Measurements from ENCODE around the gene SIPA1L2. TPM values are rescaled to one million over a fixed set of nuclear protein-coding genes. Genes with fewer than 3 reads are reported as not detected.
"Not testable (repeated sequence)": the region's sequence is repeated elsewhere in the genome, so short reads cannot be mapped to it uniquely, and the experiment has no call there.

The SIPA1L2 gene
- polyA plus RNA-seq, 4 donors, result 30.4 to 40.9 (median 34.6) TPM

DNA sequence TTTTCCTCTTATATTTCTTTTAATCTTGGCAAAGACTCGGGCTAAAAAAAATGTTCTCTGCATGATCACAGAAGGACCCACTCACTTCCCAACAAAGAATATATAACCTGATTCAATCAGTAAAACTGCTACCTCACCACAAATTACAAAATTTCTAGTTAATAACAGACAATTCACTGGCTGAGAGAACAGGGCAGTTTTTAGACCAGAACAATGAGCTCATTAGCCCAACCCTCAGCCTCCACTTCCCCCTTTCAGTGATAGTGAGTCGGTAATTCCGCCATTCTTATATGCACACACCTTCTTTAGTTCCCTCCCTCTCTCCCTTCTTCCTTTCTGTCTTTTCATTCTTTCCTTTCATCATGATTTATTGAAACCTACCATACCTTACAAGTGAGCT is 8.9 kb downstream of the SIPA1L2 start:
- DNase-seq (ENCODE audit: low read depth in 4 of 4, low spot score in 3 of 4), result no peak

DNA sequence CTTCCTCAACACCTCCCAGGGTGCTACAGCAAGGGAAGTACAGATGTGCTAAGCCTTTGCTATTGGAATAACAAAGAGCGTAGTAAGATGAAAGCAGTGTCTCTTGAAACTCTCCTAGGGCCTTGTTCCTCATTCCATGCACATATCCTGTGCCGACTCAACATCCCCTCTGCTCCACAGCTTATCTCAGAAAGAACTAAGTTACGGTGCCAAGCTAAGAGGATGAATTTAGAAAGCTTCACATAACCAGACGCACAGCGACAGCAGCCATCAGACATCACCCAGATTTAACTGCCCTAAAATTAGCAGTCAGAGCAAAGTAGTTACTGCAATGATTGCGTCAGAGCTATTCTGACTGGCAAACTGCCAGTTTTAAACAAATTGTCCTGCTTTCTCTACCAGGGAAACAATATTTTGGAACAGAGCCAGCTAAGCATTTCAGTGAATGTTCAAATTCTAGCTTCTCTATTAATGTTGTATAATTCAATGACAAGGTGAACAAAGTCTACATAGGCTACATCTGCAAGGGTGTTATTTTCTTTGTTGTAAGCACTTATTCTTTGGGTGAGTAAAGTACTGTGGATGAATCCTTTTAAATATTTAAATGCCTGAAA is 9.5 kb downstream of the SIPA1L2 start:
- DNase-seq (ENCODE audit: low read depth in 4 of 4, low spot score in 3 of 4), result peak in 2 of 4 donors; percentile 68 to 73

DNA sequence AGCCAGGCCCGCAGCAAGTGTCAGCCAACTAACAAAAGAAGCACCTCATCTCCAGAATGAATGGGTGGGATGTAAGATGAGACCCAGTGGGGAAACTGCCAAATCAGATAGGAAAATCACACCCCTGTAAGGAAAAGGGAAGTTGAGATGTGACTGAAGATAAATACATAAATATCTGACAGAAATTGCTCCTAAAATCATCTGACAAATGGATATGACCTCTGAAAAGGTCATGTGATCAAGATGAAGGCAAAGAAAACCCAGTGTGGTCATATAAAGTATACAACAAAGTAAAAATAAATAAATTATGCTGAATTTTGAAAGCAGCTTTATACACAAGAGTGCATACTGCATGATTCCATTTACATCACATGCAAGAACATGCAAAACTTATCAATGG is 12.7 kb downstream of the SIPA1L2 start:
- no peak for DNase-seq (ENCODE audit: low read depth in 4 of 4, low spot score in 3 of 4)

DNA sequence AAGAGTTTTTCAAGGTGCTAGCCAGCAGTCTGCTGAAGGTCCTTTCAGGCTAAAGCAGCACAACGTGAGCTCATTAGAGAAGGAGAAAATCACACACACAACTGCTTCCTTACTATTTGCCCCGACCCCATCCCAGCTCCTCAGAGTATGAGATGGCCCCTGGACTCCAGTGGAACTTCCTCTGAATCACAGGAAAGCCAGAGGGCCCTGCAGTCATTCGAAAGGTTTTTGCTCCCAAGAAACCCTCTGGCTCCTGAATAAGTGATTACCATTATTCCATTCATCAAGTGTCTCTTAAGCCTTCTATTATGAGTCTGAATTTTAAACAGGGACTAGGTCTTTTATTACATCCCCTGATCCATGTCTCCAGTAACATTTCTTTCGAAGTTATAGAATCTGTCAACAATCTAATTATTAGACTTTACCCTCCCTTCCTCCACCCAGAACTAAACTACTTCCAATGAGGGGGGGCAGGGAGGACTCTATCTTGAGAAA is 14.6 kb downstream of the SIPA1L2 start:
- no peak for DNase-seq (ENCODE audit: low read depth in 4 of 4, low spot score in 3 of 4)

DNA sequence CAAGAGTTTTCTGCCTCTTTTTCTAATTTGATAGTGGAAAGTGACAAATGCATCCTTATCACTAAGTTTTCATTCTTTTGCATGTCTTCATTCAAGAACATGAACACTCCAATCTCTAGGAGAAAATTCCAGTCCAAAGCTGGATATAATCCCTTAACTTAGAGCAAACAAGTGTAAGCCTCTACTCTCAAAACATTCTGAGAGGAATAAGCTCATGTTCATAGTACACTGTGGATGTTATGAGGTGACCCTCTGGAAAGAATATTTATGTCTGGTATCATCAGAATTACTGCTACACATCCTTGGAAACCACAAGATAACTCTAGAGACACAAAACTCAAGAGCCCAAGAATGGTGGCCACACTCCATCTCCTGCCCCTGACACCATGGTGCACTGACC is 15.1 kb downstream of the SIPA1L2 start:
- DNase-seq (ENCODE audit: low read depth in 4 of 4, low spot score in 3 of 4), result no peak

DNA sequence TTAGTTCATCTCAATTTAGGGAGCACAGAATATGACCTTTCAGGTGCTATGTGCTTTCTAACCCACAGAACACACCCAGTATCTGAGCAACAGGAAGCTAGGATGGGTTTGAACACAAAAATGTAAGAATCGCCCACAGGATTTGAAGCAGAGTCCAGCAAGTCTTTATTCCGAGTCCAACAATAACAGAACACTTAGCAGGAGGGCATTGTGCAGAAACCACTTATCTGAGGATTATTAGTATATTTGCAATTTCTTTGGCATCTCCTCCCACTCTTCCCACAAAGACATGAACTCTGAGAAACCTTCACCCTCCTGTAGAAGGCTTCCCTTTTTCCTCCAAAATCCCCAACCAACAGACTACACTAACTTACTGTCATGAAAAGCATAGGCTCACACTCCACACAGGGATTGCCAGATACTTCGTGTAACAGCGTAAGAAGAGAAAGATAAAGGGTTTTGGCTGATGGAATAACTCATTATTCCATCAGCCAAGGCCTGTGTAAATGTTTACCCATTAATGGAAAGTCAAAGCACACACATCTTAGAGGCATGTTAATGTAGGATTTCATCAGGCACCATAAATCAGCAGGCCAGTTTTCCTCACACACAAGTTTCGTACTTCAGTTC is 16.1 kb downstream of the SIPA1L2 start:
- no peak for DNase-seq (ENCODE audit: low read depth in 4 of 4, low spot score in 3 of 4)

DNA sequence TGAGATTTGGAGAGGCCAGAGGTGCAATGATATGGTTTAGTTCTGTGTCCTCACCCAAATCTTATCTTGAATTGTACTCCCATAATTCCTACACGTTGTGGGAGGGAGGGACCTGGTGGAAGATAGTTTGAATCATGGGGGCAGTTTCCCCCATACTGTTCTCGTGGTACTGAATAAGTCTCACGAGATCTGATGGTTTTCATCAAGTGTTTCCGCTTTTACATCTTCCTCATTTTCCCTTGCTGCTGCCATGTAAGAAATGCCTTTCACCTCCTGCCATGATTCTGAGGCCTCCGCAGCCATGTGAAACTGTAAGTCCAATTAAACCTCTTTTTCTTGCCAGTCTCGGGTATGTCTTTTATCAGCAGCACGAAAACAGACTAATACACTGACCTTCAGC is 17.1 kb downstream of the SIPA1L2 start:
- not testable (repeated sequence) for DNase-seq (ENCODE audit: low read depth in 4 of 4, low spot score in 3 of 4)

DNA sequence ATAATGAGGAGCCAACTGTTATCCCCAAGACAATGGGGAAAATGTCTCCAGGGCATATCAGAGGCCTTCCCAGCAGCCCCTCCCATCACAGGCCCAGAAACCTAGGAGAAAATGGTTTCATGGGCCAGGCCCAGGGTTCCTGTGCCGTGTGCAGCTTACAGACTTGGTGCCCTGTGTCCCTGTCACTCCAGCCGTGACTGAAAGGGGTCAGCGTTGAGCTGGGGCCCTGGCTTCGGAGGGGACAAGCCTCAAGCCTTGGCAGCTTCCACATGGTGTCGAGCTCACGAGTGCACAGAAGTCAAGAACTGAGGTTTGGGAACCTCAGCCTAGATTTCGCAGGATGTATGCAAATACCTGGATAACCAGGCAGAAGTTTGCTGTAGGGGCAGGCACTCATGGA is 18.1 kb downstream of the SIPA1L2 start:
- no peak for DNase-seq (ENCODE audit: low read depth in 4 of 4, low spot score in 3 of 4)

DNA sequence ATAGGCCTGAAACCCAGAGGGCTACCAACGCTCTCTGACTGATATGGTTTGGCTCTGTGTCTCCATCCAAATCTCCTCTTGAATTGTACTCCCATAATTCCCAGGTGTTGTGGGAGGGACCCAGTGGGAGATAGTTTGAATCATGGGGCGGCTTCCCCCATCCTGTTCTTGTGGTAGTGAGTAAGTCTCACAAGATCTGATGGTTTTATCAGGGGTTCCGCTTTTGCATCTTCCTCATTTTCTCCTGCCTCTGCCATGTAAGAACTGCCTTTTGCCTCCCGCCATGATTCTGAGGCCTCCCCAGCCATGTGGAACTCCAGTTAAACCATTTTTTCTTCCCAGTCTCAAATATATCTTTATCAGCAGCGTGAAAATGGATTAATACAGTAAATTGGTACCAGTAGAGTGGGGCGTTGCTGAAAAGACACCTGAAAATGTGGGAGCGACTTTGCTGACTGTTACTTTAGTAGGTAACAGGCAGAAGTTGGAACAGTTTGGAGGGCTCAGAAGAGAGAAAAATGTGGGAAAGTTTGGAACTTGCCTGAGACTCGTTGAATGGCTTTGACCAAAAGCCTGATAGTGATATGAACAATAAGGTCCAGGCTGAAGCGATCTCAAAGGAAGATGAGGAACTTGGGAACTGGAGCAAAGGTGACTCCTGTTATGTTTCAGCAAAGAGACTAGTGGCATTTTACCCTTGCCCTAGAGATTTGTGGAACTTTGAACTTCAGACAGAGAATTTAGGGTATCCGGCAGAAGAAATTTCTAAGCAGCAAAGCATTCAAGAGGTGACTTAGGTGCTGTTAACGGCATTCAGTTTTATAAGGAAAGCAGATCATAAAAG is 18.8 kb downstream of the SIPA1L2 start:
- DNase-seq (ENCODE audit: low read depth in 4 of 4, low spot score in 3 of 4), result not testable (repeated sequence)

DNA sequence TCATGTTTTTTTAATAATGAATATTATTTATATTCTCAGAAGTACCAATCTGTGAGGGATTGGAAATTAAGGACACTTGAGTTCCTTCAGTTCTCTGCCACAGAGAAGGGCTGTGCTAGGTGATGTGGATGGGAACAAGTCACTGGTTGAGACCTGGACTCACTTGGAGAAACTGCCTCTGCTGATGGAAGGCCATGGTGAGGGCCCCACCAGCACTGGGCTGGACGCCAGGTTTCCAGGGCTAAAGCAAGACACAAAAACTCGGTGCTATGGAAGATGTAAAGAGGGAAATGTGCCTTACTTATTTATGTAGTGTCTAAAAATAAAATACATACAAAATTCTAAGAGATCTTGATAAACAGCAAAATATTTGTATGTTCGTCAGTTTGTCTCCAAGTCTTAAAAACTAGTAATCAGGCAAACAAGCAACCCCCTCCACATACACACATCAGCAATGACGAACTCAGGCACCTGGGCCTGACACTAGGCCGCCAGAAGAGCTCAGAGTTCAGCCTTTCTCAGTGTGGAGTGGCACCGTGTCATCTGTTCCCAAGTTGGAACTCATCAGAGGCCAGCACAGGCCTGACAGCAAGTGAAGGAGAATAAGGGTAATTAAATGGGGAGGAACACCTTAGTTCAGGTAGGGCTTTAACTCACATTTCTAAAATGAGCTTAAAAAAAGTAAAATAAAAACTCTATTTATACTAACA is 19.6 kb downstream of the SIPA1L2 start:
- DNase-seq (ENCODE audit: low read depth in 4 of 4, low spot score in 3 of 4), result no peak

DNA sequence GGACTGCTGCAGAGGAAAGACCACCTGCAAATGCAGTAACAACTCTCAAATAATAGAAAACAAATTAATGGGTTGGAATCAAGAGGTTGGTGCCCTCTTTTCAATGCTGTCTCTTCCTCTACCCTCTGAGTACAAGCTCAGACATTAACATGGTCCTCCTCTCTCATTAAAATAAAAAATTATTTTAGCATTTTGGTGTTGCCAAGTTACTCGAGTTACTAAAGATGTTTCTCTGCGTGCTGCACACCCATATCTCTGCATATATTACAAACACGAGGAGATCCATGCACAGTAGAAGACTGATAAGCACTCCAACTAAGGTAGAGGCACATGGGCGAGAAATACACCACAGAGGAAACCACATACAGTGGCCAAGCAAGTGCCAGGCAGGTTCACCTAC is 21.5 kb downstream of the SIPA1L2 start:
- DNase-seq (ENCODE audit: low read depth in 4 of 4, low spot score in 3 of 4), result no peak

DNA sequence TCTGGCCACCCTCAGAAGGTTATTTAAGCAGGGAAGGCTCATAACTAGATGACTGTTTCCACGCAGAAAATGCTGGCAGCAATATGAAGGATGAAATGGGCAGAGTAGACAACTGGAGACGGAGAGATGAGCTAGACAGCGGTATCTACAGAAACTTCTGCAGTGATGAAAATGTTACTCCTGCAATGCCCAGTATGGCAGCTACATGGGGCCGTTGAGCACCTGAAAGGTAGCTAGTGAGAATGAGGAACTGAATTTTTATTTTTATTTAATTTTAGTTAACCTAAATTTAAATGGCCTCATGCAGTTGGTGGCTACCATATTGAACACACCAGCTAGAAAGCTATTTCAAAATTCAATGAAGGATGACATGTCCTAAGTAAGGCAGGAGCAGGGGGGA is 27.3 kb downstream of the SIPA1L2 start:
- DNase-seq (ENCODE audit: low read depth in 4 of 4, low spot score in 3 of 4), result no peak

DNA sequence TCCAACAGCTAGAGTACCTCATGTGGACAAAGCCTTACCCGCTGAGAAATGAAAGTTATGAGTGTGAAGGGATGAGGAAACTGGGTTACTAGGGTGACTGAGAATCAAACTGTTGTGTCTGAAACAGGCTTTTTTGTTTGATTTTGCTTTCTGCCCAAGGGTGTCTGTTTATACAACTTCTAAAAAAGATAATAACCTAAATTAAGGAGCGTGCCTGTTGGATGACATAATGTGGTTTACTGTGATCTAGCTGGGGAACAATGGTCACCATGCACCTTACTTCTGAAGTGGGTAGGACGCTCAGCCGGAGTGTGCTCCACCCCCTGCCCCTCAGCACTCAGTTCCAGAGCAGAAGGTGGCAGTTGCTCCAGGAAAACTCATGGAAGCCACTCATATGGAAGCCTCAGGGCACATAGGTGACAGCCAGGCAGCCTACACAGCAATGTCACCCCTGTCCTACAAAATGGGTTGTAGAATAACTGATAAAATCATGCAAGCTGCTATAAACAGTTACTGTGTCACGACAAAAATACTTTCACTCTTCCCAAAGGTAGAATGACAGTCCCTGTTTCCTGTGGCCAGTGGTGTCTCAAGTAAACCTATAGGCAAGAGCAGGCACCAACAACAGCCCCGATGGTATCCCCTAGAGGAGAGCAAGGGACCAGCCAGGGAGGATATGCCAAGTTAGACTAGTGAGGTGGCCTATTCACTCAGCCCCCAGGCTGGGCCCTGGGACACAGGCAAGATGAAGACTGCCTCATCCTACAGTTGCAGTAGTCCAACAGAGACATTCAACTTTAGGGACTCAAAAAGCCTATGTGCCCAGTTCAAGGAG is 29.3 kb downstream of the SIPA1L2 start:
- DNase-seq (ENCODE audit: low read depth in 4 of 4, low spot score in 3 of 4), result no peak

DNA sequence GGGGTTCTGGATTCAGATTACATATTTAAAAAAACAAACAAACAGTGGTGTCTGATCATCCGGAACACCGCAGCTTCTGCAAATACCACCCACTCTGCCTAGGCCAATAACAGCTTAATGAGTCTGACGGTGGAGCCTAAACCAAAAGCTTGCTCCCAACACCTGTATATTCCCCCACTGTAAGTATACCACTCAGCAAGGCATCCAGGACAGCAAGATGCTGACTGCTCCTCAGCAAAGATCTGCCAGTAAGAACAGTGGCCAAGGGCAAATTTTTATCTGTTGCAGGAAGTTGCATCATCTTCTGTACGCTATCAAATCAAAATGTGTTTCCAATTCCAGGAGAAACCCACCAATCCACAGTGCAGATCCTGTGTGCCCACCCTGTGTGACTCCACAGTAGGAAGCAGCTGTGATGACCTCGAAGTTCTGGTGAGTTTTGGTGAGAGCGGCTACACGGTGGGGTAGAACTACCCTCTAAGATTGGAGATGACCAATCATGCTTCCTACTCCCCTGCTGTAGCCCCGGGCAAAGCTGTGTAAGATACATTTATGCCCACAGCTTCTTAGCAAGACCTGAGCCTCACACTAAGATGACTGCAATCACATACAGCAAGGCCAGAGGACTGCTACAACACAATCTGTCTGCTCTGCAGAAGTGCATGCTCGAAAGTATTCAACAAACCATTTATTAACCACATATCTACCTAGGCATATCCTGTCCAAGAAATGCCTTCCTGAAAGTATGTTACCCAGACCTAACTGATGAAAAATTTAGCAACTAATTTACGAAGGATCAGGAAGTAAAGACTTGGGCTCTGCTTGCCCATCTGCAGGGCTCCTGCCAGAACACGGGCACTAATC is 30.5 kb downstream of the SIPA1L2 start:
- no peak for DNase-seq (ENCODE audit: low read depth in 4 of 4, low spot score in 3 of 4)

DNA sequence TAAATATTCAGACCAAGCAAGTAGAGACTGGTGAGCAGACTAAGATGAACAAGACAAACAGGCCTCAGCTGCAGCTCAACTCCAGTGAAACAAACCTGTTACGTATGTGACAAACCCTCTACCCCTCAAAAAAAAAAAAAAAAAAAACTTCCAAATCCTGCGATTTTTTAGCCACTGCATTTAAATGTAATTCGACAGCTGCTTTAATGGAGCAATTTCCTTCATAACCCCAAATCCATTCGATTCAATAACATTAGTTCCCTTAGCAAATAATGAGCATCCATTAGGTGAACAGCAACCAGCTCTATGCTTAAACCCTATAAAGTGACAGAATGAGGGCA is 31.1 kb downstream of the SIPA1L2 start:
- DNase-seq (ENCODE audit: low read depth in 4 of 4, low spot score in 3 of 4), result no peak

DNA sequence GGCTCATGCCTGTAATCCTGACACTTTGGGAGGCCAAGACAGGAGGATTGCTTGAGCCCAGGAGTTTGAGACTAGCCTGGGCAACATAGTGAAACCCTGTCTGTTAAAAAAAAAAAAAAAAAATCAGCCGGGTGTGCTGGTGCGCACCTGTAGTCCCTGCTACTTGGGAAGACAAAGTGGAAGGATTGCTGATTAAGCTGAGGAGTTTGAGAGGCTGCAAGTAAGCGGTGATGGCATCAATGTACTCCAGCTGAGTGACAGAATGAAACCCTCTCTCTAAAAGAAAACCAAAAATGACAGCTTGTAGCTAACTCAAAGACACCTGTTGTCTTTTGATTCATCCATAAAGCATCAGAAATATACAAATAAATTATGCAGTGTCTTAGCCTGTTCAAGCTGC is 31.8 kb downstream of the SIPA1L2 start:
- DNase-seq (ENCODE audit: low read depth in 4 of 4, low spot score in 3 of 4), result no peak

DNA sequence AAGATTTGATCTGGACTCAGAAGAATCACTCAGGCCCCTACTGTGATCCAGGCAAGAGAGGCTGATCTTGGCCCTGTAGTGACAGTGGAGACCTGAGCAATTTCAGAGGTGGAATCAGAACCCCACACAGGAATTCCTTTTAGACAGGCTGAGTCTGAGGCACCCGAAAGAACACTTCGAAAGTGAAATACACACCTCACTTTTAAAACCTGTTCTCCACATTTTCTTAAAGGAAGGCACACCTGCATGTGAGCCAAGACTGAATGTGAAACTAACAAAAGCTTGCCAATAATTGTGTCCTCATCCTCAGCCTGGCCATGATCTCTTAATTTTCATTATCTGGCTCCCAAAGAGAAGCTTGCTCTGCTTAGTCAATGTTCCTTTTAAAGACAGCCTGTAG is 32.2 kb downstream of the SIPA1L2 start:
- no peak for DNase-seq (ENCODE audit: low read depth in 4 of 4, low spot score in 3 of 4)

DNA sequence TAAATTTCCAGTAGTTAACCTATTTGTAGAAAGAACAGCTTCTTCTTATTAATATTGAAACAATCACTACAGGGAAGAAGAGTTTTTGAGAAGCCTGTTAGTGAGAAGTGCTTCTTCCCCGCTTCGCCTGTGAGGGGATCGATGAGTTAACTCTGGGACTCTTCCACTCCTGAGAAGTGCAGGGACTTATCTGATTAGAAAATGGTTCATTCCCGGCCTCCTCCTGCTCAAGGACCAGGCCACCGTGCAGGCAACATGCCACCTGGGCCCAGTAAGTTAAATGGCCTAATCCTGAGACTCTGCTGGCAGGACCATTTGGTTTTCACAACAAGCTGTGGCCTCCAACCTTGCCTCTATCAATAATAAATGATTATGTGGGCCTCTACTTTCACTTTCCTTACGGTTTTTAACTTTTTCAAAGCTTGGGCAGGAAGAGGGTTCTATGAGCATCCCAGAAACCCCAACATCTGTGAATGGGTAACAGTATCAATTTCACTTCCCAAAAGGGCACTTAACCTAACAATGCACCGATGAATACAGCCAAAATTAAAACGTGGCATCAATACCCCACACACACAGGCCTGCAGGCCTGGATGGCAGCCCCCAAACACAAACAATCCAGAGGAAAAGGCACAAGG is 33.1 kb downstream of the SIPA1L2 start:
- no peak for DNase-seq (ENCODE audit: low read depth in 4 of 4, low spot score in 3 of 4)
